ENCODE data around the gene HYAL1.
"Not testable (repeated sequence)": the region's sequence is repeated elsewhere in the genome, so short reads cannot be mapped to it uniquely, and the experiment has no call there.

The HYAL1 gene

GRCh38 chr3:50317300-50317699 lies 13.9 kb upstream of the HYAL1 start:
- no peak for TF ChIP-seq CTCF (IDR thresholded peaks at IDR 0.05; ENCODE audit: low read depth, low read length)
- H3K4me3 ChIP-seq (ENCODE audit: low read depth, low read length), result no peak overlapping the region

GRCh38 chr3:50316657-50317242 lies 13.4 kb upstream of the HYAL1 start:
- H3K4me3 ChIP-seq (ENCODE audit: low read depth, low read length), result no peak overlapping the region
- no peak for TF ChIP-seq CTCF (IDR thresholded peaks at IDR 0.05; ENCODE audit: low read depth, low read length)

- no peak for TF ChIP-seq CTCF (IDR thresholded peaks at IDR 0.05; ENCODE audit: low read depth, low read length)
- no peak overlapping the region for H3K4me3 ChIP-seq (ENCODE audit: low read depth, low read length)
These were observed 11.4 kb upstream of the HYAL1 start for GRCh38 chr3:50314816-50315215.

GRCh38 chr3:50314342-50314741 lies 11.0 kb upstream of the HYAL1 start:
- H3K4me3 ChIP-seq (ENCODE audit: low read depth, low read length), result no peak overlapping the region
- no peak for TF ChIP-seq CTCF (IDR thresholded peaks at IDR 0.05; ENCODE audit: low read depth, low read length)

GRCh38 chr3:50312041-50312440 lies 8.7 kb upstream of the HYAL1 start:
- not testable (repeated sequence) for H3K4me3 ChIP-seq (ENCODE audit: low read depth, low read length)

- no peak for TF ChIP-seq CTCF (IDR thresholded peaks at IDR 0.05; ENCODE audit: low read depth, low read length)
These were observed 1.2 kb upstream of the HYAL1 start for GRCh38 chr3:50304601-50305000.

GRCh38 chr3:50302095-50303012 lies 1.0 kb downstream of the HYAL1 start:
- H3K4me3 ChIP-seq (ENCODE audit: low read depth, low read length), result no peak overlapping the region
- TF ChIP-seq CTCF (IDR thresholded peaks at IDR 0.05; ENCODE audit: low read depth, low read length), result no peak

More at GRCh38 chr3:50304601-50305000, 1.2 kb upstream of the HYAL1 start:
- no peak overlapping the region for H3K4me3 ChIP-seq (ENCODE audit: low read depth, low read length)

Data from WI38 (cell line).